ENCODE measurements around the gene LTF.

DNA sequence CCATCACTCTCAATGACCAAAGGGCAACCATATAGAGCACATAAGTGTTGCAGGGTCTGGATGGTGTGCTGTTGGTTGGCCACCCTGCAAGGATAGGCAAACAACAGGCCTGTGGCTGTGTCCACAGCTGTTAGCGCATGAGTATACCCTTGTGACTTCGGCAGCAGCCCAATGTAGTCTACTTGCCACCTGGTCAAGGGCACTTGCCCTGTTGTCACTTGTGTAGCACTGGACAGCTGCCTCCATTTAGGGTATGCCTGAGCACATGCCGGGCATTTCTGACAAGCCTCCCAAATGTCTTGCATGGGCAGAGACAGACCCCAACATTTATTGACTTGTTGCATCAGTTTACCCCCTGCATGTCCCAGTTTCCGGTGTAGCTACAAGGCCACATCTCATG, 44.9 kb downstream of the LTF start:
- TF ChIP-seq EZH2 (IDR thresholded peaks at IDR 0.05; ENCODE audit: insufficient read depth, low read length): no peak
- TF ChIP-seq, protein P1, sequence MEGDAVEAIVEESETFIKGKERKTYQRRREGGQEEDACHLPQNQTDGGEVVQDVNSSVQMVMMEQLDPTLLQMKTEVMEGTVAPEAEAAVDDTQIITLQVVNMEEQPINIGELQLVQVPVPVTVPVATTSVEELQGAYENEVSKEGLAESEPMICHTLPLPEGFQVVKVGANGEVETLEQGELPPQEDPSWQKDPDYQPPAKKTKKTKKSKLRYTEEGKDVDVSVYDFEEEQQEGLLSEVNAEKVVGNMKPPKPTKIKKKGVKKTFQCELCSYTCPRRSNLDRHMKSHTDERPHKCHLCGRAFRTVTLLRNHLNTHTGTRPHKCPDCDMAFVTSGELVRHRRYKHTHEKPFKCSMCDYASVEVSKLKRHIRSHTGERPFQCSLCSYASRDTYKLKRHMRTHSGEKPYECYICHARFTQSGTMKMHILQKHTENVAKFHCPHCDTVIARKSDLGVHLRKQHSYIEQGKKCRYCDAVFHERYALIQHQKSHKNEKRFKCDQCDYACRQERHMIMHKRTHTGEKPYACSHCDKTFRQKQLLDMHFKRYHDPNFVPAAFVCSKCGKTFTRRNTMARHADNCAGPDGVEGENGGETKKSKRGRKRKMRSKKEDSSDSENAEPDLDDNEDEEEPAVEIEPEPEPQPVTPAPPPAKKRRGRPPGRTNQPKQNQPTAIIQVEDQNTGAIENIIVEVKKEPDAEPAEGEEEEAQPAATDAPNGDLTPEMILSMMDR (IDR thresholded peaks at IDR 0.05; ENCODE audit: insufficient read depth, low read depth, low read length): no peak

Measured in astrocyte (in vitro differentiated cells and primary cell).